Prostate gland (tissue), 2 donors: Measurements from ENCODE around the gene USP10. TPM values are rescaled to one million over a fixed set of nuclear protein-coding genes. Genes with fewer than 3 reads are reported as not detected.
"Not testable (repeated sequence)": the region's sequence is repeated elsewhere in the genome, so short reads cannot be mapped to it uniquely, and the experiment has no call there.

Experiments used
- DNase-seq: peaks from one replicate; pipeline ENCODE4 v3.0.0-alpha.2; 2019; ENCODE audit warnings: low spot score
- H3K27ac ChIP-seq, 2 donors: fragments of 200-600 bp; sonication (generic); 2 replicates each; pipeline ENCODE4 v1.5.1; 2017 to 2019
- H3K27me3 ChIP-seq: fragments of 200-600 bp; sonication (generic); replicated peaks from 2 replicates; pipeline ENCODE4 v1.5.1; 2019; ENCODE audit not compliant: insufficient read depth
- H3K36me3 ChIP-seq, 2 donors: fragments of 200-600 bp; sonication (generic); 1 replicate in 1 of 2; 2 replicates in 1 of 2; pipeline versions ENCODE4 v1.5.1 to v1.8.1; 2017 to 2019
- H3K4me1 ChIP-seq: fragments of 200-600 bp; sonication (generic); replicated peaks from 2 replicates; pipeline ENCODE4 v1.5.1; 2019
- H3K4me3 ChIP-seq, 2 donors: fragments of 200-600 bp; sonication (generic); 2 replicates each; pipeline ENCODE4 v1.5.1; 2017 to 2019
- H3K9me3 ChIP-seq: fragments of 200-600 bp; sonication (generic); 2 replicates; pipeline ENCODE4 v1.5.1; 2017
- CTCF ChIP-seq, 4 experiments: fragments of 200-600 bp in 2 of 4; fragments of 450-650 bp in 2 of 4; sonication (generic) in 2 of 4; IDR thresholded peaks; 1 replicate in 3 of 4; 2 replicates in 1 of 4; pipeline ENCODE4 v1.5.1; 2016 to 2019; ENCODE audit warnings: antibody characterized with exemption in 4 of 4, mild to moderate bottlenecking in 2 of 4, moderate library complexity in 2 of 4
- POLR2A ChIP-seq: fragments of 450-650 bp; IDR thresholded peaks from one replicate; pipeline ENCODE4 v1.6.1; 2016; ENCODE audit warnings: antibody characterized with exemption, mild to moderate bottlenecking
- POLR2AphosphoS5 ChIP-seq: sonication (generic); formaldehyde crosslinking; IDR thresholded peaks from one replicate; pipeline ENCODE4 v1.6.1; 2017; ENCODE audit warnings: antibody characterized with exemption
- WGBS: methylation state at CpG from one replicate; pipeline ENCODE4 v1.1.5; 2018; 5-methylcytosine and 5-hydroxymethylcytosine counted together
- intact Hi-C: fragments of 100-400 bp; cut with DNase I; formaldehyde crosslinking; loops from one replicate; pipeline ENCODE4 v1.14.2; 2022
- total RNA-seq, 2 donors: library from RNA; depleted of rRNA; stranded (reverse); fragments of >200 nt; gene quantifications; one replicate each; pipeline ENCODE4 v1.1.0, GENCODE V29; 2016

USP10 gene
- total RNA-seq, 2 donors from 2014 or later = 57.4 to 95.7 TPM

GRCh38 chr16:84690088-84690819, 9.5 kb upstream of the USP10 start:
- Histone ChIP-seq H3K4me3 (no peak overlapping the region), H3K27me3 (no peaks in the 10 kb centered on the region), H3K4me1 (no peaks in the 10 kb centered on the region), H3K36me3 (no peaks in the 10 kb centered on the region), H3K27ac (no peak overlapping the region), H3K9me3 (no peaks in the 10 kb centered on the region)
- 88% methylated on average over 6 of the region's 6 CpGs for WGBS
- no peak for DNase-seq
- intact Hi-C loops = no loop called here
- TF ChIP-seq POLR2AphosphoS5 (no peak), CTCF (IDR thresholded peaks at IDR 0.05) (no peak), POLR2A (no peak)

GRCh38 chr16:84692451-84693214, 7.2 kb upstream of the USP10 start:
- Histone ChIP-seq H3K36me3 (no peaks in the 10 kb centered on the region), H3K4me3 (no peak overlapping the region), H3K27me3 (no peaks in the 10 kb centered on the region), H3K27ac (no peak overlapping the region), H3K9me3 (no peaks in the 10 kb centered on the region), H3K4me1 (no peaks in the 10 kb centered on the region)
- DNase-seq = no peak
- 74% methylated on average over 6 of the region's 6 CpGs for WGBS
- no peak for TF ChIP-seq POLR2A
- no peak for TF ChIP-seq POLR2AphosphoS5
- TF ChIP-seq CTCF (IDR thresholded peaks at IDR 0.05) = no peak
- intact Hi-C loops = no loop called here

GRCh38 chr16:84693869-84694268, 5.9 kb upstream of the USP10 start:
- 93% methylated on average over 10 of the region's 10 CpGs for WGBS
- intact Hi-C loops, H3K36me3 ChIP-seq, DNase-seq, H3K9me3 ChIP-seq, H3K27ac ChIP-seq, H3K4me1 ChIP-seq, H3K27me3 ChIP-seq, H3K4me3 ChIP-seq: not testable (repeated sequence)

GRCh38 chr16:84694980-84695379, 4.8 kb upstream of the USP10 start:
- no peaks in the 10 kb centered on the region for H3K36me3 ChIP-seq
- no peak overlapping the region for H3K4me3 ChIP-seq
- 95% methylated on average over 2 of the region's 2 CpGs for WGBS
- no peak overlapping the region for H3K27ac ChIP-seq
- H3K4me1 ChIP-seq = peaks cover 5% of the 10 kb centered on the region
- intact Hi-C loops = no loop called here
- no peaks in the 10 kb centered on the region for H3K27me3 ChIP-seq
- TF ChIP-seq CTCF (IDR thresholded peaks at IDR 0.05) (no peak), POLR2AphosphoS5 (no peak), POLR2A (no peak)
- no peak for DNase-seq
- no peaks in the 10 kb centered on the region for H3K9me3 ChIP-seq

GRCh38 chr16:84699147-84699711, 571 bp upstream of the USP10 start:
- H3K9me3 ChIP-seq = no peaks in the 10 kb centered on the region
- H3K4me1 ChIP-seq = peaks cover 8% of the 10 kb centered on the region
- H3K27ac ChIP-seq = peak overlapping the region in 1 of 2 donors; percentile 83
- TF ChIP-seq CTCF (IDR thresholded peaks at IDR 0.05) (no peak), POLR2AphosphoS5 (no peak), POLR2A (no peak)
- H3K36me3 ChIP-seq = no peaks in the 10 kb centered on the region
- H3K27me3 ChIP-seq = no peaks in the 10 kb centered on the region
- peak overlapping the region; percentile 98 to 99 for H3K4me3 ChIP-seq
- DNase-seq = no peak
- intact Hi-C loops = no loop called here
- WGBS = 21% methylated on average over 29 of the region's 29 CpGs
